ENCODE data around the gene SLC15A3.

Gene SLC15A3

DNA sequence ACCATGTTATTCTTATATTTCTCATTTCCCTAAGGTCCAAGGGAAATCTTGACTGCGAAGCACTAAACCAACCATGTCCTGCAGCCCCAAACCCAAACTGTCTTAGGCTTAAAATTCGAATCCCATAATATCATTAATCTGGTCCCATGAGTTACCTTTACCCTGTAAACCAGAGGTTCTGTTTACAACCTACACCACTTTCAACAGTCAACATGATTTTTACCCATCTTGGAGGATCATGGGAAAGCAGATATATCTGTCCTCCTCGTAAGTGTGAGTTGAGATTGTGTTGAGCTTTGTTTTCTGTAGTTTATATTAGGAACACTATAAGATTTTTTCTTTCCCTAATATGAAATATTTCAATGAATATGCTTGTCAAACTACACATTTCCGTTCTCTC is 52.0 kb downstream of the SLC15A3 start:
- no peak for TF ChIP-seq TAF1 (IDR thresholded peaks at IDR 0.05; ENCODE audit: borderline replicate concordance, insufficient read depth, low read length)

DNA sequence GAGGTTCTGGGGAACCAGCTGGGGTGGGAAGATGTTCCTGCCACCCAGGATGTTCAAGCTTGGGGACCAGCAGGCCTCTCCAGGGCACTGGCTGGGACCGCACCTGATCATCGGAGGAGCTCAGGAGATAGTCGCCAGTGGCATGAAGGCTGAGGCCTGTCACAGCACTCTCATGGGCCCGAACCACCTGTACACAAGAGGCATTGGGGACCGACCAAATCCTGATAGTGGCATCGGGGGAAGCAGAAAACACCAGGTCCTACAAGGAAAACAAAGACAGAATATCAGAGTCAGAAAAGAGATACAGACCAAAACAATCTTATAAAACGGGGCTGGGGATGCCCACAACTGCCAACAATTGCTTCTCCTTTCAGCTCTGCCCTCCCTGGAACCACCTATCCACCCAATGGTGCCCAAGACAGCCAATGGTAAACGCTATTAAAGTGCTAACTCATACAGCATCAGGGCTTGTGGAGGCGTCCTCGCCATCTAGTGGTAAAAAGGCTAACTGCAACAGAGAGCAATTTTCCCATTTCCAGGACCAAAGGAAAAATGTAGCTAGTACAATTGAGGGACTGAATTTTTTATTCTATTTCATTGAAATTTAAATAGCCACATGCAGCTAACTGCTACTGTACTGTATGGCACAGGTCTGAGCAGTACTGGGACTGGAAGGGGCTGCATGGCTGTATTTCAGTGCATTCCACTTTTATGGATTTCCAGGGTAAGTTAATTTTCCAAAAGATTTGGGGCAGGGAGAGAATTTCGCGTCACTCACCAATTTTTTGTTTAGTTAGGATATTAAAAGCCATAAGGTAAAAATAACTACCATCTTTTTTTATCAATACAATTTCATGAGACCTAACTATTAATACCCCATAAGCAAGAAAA is 52.7 kb downstream of the SLC15A3 start:
- TF ChIP-seq SIN3A (IDR thresholded peaks at IDR 0.05; ENCODE audit: borderline replicate concordance, insufficient read depth, low read length) (no peak), POLR2AphosphoS5 (IDR thresholded peaks at IDR 0.05; ENCODE audit: low read depth, low read length) (no peak), FOXP2 (optimal IDR thresholded peaks at IDR 0.05; ENCODE audit: borderline replicate concordance, extremely low read depth, extremely low read length, insufficient read depth) (no peak), TAF1 (IDR thresholded peaks at IDR 0.05; ENCODE audit: borderline replicate concordance, insufficient read depth, low read length) (no peak)
- TF ChIP-seq, protein P1, sequence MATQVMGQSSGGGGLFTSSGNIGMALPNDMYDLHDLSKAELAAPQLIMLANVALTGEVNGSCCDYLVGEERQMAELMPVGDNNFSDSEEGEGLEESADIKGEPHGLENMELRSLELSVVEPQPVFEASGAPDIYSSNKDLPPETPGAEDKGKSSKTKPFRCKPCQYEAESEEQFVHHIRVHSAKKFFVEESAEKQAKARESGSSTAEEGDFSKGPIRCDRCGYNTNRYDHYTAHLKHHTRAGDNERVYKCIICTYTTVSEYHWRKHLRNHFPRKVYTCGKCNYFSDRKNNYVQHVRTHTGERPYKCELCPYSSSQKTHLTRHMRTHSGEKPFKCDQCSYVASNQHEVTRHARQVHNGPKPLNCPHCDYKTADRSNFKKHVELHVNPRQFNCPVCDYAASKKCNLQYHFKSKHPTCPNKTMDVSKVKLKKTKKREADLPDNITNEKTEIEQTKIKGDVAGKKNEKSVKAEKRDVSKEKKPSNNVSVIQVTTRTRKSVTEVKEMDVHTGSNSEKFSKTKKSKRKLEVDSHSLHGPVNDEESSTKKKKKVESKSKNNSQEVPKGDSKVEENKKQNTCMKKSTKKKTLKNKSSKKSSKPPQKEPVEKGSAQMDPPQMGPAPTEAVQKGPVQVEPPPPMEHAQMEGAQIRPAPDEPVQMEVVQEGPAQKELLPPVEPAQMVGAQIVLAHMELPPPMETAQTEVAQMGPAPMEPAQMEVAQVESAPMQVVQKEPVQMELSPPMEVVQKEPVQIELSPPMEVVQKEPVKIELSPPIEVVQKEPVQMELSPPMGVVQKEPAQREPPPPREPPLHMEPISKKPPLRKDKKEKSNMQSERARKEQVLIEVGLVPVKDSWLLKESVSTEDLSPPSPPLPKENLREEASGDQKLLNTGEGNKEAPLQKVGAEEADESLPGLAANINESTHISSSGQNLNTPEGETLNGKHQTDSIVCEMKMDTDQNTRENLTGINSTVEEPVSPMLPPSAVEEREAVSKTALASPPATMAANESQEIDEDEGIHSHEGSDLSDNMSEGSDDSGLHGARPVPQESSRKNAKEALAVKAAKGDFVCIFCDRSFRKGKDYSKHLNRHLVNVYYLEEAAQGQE (IDR thresholded peaks at IDR 0.05; ENCODE audit: insufficient read depth in 1 of 2, low read depth in 2 of 2, low read length in 2 of 2) = no peak

DNA sequence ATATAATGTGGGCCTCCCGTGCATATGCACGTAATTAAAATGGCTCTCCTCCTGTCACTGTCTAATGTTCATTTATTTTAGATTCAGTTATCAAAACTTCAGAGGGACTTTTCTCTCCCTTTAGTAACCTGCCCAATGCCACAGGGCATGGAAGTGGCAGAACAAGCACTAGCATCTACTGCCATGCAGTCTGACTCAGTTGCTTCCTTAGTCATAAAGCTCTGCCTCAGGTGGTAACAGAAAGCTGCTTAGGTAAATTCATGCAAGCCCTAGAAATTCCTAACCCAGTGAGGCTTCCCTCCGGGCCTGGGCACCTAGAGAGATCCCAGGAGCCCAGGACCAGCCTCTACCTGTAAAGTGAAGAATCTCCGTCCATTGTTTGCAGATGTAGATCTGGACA is 54.5 kb downstream of the SLC15A3 start:
- no peak for TF ChIP-seq TAF1 (IDR thresholded peaks at IDR 0.05; ENCODE audit: borderline replicate concordance, insufficient read depth, low read length)
- TF ChIP-seq, protein P1 (IDR thresholded peaks at IDR 0.05; ENCODE audit: insufficient read depth in 1 of 2, low read depth in 2 of 2, low read length in 2 of 2) = no peak

DNA sequence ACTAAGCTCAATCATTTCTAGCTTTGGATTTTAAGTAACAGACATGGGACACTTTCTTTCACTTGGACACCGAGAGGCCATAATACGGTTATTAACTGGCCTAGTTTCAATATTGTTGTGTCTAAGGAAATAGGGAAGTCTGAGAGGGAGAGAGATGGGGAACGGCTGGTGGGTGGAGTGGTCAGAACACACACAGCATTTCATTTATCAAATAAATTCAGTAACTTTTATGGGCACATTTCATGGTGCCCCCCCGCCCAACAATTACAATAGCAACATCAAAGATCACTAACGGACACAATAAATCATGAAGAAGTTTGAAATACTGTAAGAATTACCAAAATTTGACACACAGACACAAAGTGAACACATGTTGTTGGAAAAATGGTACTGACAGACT is 56.3 kb downstream of the SLC15A3 start:
- no peak for TF ChIP-seq POLR2AphosphoS5 (IDR thresholded peaks at IDR 0.05; ENCODE audit: low read depth, low read length)
- no peak for TF ChIP-seq SIN3A (IDR thresholded peaks at IDR 0.05; ENCODE audit: borderline replicate concordance, insufficient read depth, low read length)
- no peak for TF ChIP-seq TAF1 (IDR thresholded peaks at IDR 0.05; ENCODE audit: borderline replicate concordance, insufficient read depth, low read length)
- TF ChIP-seq, protein P1 (IDR thresholded peaks at IDR 0.05; ENCODE audit: insufficient read depth in 1 of 2, low read depth in 2 of 2, low read length in 2 of 2) = no peak
- no peak for TF ChIP-seq FOXP2 (optimal IDR thresholded peaks at IDR 0.05; ENCODE audit: borderline replicate concordance, extremely low read depth, extremely low read length, insufficient read depth)

DNA sequence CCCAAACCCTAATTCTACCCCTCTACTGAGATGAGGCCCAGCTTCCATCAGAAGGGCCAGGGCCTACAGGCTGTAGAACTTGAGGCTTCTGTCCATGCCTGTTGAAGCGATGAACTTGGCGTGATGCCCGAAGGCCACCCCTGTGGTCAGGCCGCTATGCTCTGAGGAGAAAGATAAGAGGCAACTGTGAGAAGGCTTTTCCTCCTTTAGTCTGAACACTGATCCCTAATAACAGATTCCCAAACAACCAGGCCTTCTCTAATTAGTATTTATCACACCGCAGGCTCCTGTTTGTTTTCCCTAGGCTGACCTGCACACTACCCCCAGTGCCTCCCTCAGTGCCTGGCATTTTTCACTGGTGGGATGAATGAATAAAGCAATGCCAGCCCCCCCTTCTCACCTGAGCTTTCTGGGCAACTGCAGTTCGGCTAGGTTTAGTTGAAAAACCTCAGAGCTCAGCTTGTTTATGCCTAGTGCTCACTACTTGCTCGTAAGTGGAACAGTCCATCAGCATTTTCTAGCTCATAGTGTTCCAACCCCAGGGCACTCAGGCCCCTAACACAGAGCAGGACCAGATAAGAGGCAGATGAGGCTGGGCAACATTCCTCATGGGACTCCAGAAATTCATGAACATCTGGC is 60.8 kb downstream of the SLC15A3 start:
- TF ChIP-seq FOXP2 (optimal IDR thresholded peaks at IDR 0.05; ENCODE audit: borderline replicate concordance, extremely low read depth, extremely low read length, insufficient read depth) (no peak), TAF1 (IDR thresholded peaks at IDR 0.05; ENCODE audit: borderline replicate concordance, insufficient read depth, low read length) (no peak)
- TF ChIP-seq, protein P1 (IDR thresholded peaks at IDR 0.05; ENCODE audit: insufficient read depth in 1 of 2, low read depth in 2 of 2, low read length in 2 of 2) = no peak

Data from PFSK-1 (cell line).